ENCODE measurements around the gene PXDN.

PXDN gene

GRCh38 chr2:1586923-1587840 lies 157.1 kb downstream of the PXDN start:
- no peak for DNase-seq
- TF ChIP-seq GATA1 (IDR thresholded peaks at IDR 0.05; ENCODE audit: low read depth, low read length) (no peak), POLR2A (IDR thresholded peaks at IDR 0.05; ENCODE audit: low read length) (no peak)

- TF ChIP-seq GATA1 (IDR thresholded peaks at IDR 0.05; ENCODE audit: low read depth, low read length) = no peak
- TF ChIP-seq POLR2A (IDR thresholded peaks at IDR 0.05; ENCODE audit: low read length) = no peak
- no peak for DNase-seq
Measured at GRCh38 chr2:1586251-1586922, 157.9 kb downstream of the PXDN start.

DNA sequence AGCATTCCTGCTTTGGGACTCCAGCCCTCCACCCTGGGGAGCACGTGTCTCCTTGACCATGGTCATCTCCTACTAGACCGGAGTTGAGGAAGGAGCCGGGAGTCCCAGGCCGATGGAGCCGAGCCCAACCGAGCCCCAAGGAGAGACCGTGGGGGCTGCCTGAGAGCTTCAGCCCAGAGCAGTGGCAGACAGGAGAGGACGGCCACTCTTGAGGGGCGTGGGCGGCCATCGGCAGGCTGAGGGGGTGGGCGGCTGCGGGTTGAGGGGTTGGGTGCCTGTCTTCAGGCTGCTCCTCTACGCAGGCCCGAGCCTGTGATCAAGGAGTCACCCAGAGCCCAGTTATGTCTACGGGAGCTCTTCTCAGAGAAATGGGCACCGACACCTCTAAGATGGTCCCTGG lies 158.7 kb downstream of the PXDN start:
- no peak for DNase-seq
- TF ChIP-seq GATA1 (IDR thresholded peaks at IDR 0.05; ENCODE audit: low read depth, low read length) (no peak), POLR2A (IDR thresholded peaks at IDR 0.05; ENCODE audit: low read length) (no peak)

DNA sequence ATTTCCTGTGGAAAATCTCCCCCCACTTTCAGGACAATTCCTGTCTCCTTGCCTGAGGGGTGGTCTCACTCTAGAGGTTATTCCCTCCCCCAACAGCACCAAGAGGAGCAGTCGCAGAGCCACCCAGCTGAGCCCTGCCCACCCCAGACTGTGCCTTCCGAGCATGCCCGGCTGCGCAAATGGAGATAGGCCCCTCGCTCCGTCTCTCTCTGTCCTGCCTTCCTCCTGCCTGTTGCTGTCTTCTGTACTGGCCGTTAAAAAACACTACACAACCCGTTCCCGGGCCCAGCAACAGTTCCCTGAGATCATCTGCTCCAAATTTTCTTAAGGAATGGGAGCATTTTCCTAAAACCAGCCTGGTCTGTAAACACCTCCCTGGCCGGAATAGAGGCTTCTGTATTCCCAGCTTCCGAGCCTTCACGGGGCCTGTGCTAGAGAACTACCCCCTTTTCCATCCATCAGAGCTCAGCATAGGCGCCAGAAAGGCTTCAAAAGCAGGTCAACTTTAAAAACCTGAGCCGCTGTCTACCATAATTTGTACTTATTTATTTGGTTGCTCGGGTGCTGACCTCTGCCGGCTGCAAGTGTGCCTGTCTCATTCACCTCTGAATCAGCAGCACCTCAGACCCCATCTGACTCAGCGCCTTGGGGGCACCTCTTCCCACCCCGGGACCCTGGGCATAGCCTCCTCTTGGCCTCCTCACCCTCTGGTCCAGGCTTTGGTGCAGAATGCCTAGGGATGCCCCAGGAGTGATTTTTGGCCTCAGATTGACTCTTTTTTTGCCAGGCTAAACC lies 159.4 kb downstream of the PXDN start:
- DNase-seq = no peak
- TF ChIP-seq POLR2A (IDR thresholded peaks at IDR 0.05; ENCODE audit: low read length) = no peak
- no peak for TF ChIP-seq GATA1 (IDR thresholded peaks at IDR 0.05; ENCODE audit: low read depth, low read length)

DNA sequence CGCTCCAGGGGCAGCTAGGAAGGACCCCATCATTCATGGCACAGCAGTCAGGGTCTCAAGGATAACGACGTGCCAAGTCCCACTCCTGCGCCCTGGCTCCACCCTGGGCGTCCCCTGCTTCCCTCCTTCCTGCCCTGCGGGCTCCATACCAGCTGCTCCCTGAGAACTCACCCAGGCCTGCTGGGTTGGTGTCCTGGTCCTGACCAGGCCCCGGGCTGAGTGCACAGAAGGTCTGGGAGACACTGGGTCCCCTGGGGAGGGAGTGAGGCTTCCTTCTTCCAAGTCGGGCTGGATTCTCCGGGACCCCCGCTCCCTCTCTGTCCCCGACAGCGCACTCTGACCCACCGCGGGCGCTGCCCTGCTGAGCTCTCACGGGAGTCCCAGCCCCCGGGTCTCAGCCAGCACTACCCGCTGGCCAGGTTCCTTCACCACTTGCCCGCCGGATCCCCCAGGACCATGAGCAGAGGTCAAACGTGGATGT lies 160.2 kb downstream of the PXDN start:
- no peak for TF ChIP-seq GATA1 (IDR thresholded peaks at IDR 0.05; ENCODE audit: low read depth, low read length)
- no peak for TF ChIP-seq POLR2A (IDR thresholded peaks at IDR 0.05; ENCODE audit: low read length)
- DNase-seq = no peak

- no peak for DNase-seq
- TF ChIP-seq GATA1 (IDR thresholded peaks at IDR 0.05; ENCODE audit: low read depth, low read length) = no peak
- TF ChIP-seq POLR2A (IDR thresholded peaks at IDR 0.05; ENCODE audit: low read length) = no peak
Measured at GRCh38 chr2:1582891-1583341, 161.4 kb downstream of the PXDN start.

- TF ChIP-seq GATA1 (IDR thresholded peaks at IDR 0.05; ENCODE audit: low read depth, low read length) = no peak
- TF ChIP-seq POLR2A (IDR thresholded peaks at IDR 0.05; ENCODE audit: low read length) = no peak
- no peak for DNase-seq
Measured at GRCh38 chr2:1581965-1582625, 162.2 kb downstream of the PXDN start.
